ENCODE results near the gene OR52I2.

OR52I2 gene

DNA sequence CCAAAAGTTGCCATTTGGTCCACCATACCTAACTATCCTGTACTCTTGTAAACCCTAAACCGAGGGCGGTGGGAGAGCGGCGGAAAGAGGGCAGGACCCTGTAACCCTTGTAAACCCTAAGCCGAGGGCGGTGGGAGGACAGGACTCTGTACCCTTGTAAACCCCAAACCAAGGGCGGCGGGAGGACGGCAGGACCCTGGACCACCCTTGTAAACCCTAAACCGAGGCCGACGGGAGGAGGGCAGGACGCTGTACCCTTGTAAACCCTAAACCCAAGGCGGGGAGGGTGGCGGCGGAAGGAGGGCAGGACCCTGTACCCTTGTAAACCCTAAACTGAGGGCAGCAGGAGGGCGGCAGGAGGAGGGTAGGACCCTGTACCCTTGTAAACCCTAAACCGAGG is 12.5 kb upstream of the OR52I2 start:
- H3K4me1 ChIP-seq (ENCODE audit: control insufficient read depth, insufficient read depth, low read length): peaks cover 9% of the 10 kb centered on the region
- no peaks in the 10 kb centered on the region for H3K27me3 ChIP-seq (ENCODE audit: control insufficient read depth, insufficient read depth, low read length)
- no peaks in the 10 kb centered on the region for H3K9me3 ChIP-seq (ENCODE audit: control insufficient read depth, insufficient read depth, low read length)
- H3K9ac ChIP-seq (ENCODE audit: low read depth, low read length): no peak overlapping the region
- no peak overlapping the region for H3K4me3 ChIP-seq (ENCODE audit: low read depth, low read length)
- no peaks in the 10 kb centered on the region for H3K36me3 ChIP-seq (ENCODE audit: control insufficient read depth, insufficient read depth, low read length)
- H3K27ac ChIP-seq (ENCODE audit: low read depth, low read length): no peak overlapping the region

- no peak overlapping the region for H3K9ac ChIP-seq (ENCODE audit: low read depth, low read length)
- no peak overlapping the region for H3K4me3 ChIP-seq (ENCODE audit: low read depth, low read length)
- no peaks in the 10 kb centered on the region for H3K9me3 ChIP-seq (ENCODE audit: control insufficient read depth, insufficient read depth, low read length)
- no peak overlapping the region for H3K27ac ChIP-seq (ENCODE audit: low read depth, low read length)
- no peaks in the 10 kb centered on the region for H3K36me3 ChIP-seq (ENCODE audit: control insufficient read depth, insufficient read depth, low read length)
- H3K27me3 ChIP-seq (ENCODE audit: control insufficient read depth, insufficient read depth, low read length): no peaks in the 10 kb centered on the region
- peaks cover 3% of the 10 kb centered on the region for H3K4me1 ChIP-seq (ENCODE audit: control insufficient read depth, insufficient read depth, low read length)
These were observed 4.7 kb upstream of the OR52I2 start for GRCh38 chr11:4576880-4577279.

DNA sequence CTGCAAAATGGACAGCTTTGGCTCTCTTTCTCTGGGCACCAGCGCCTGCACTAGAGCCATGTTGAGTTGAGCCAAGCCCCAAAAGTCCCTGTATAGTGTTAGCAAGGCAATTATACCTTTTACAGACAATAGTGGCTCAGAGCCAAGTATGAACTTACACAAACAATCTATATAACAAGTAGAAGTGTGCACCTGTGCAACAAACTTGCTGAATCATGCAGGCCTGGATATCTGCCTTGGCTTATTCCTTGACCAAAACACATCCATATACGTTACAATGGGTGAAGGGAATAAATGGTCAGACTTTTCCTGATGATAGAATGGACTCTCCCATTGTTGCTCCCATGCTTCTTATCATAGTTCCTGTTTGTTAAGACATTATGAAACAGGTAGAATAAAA is 3.8 kb upstream of the OR52I2 start:
- no peak overlapping the region for H3K27ac ChIP-seq (ENCODE audit: low read depth, low read length)
- no peaks in the 10 kb centered on the region for H3K27me3 ChIP-seq (ENCODE audit: control insufficient read depth, insufficient read depth, low read length)

GRCh38 chr11:4578624-4579023 is 2.9 kb upstream of the OR52I2 start:
- Histone ChIP-seq H3K9ac (ENCODE audit: low read depth, low read length) (no peak overlapping the region), H3K4me1 (ENCODE audit: control insufficient read depth, insufficient read depth, low read length) (no peaks in the 10 kb centered on the region), H3K9me3 (ENCODE audit: control insufficient read depth, insufficient read depth, low read length) (no peaks in the 10 kb centered on the region), H3K27me3 (ENCODE audit: control insufficient read depth, insufficient read depth, low read length) (no peaks in the 10 kb centered on the region), H3K4me3 (ENCODE audit: low read depth, low read length) (no peak overlapping the region), H3K27ac (ENCODE audit: low read depth, low read length) (no peak overlapping the region), H3K36me3 (ENCODE audit: control insufficient read depth, insufficient read depth, low read length) (no peaks in the 10 kb centered on the region)

More for the DNA sequence above, 3.8 kb upstream of the OR52I2 start:
- no peak overlapping the region for H3K9ac ChIP-seq (ENCODE audit: low read depth, low read length)
- H3K4me1 ChIP-seq (ENCODE audit: control insufficient read depth, insufficient read depth, low read length): no peaks in the 10 kb centered on the region
- no peaks in the 10 kb centered on the region for H3K36me3 ChIP-seq (ENCODE audit: control insufficient read depth, insufficient read depth, low read length)
- no peak overlapping the region for H3K4me3 ChIP-seq (ENCODE audit: low read depth, low read length)
- H3K9me3 ChIP-seq (ENCODE audit: control insufficient read depth, insufficient read depth, low read length): no peaks in the 10 kb centered on the region

- Histone ChIP-seq H3K9me3 (ENCODE audit: control insufficient read depth, insufficient read depth, low read length) (no peaks in the 10 kb centered on the region), H3K9ac (ENCODE audit: low read depth, low read length) (no peak overlapping the region), H3K27me3 (ENCODE audit: control insufficient read depth, insufficient read depth, low read length) (no peaks in the 10 kb centered on the region), H3K4me3 (ENCODE audit: low read depth, low read length) (no peak overlapping the region), H3K4me1 (ENCODE audit: control insufficient read depth, insufficient read depth, low read length) (no peaks in the 10 kb centered on the region), H3K27ac (ENCODE audit: low read depth, low read length) (no peak overlapping the region), H3K36me3 (ENCODE audit: control insufficient read depth, insufficient read depth, low read length) (no peaks in the 10 kb centered on the region)
These were observed 1.4 kb upstream of the OR52I2 start for GRCh38 chr11:4580124-4580523.

GRCh38 chr11:4589017-4589416 is 7.5 kb downstream of the OR52I2 start:
- no peaks in the 10 kb centered on the region for H3K9me3 ChIP-seq (ENCODE audit: control insufficient read depth, insufficient read depth, low read length)
- no peaks in the 10 kb centered on the region for H3K36me3 ChIP-seq (ENCODE audit: control insufficient read depth, insufficient read depth, low read length)
- H3K4me1 ChIP-seq (ENCODE audit: control insufficient read depth, insufficient read depth, low read length): no peaks in the 10 kb centered on the region
- H3K4me3 ChIP-seq (ENCODE audit: low read depth, low read length): no peak overlapping the region
- no peaks in the 10 kb centered on the region for H3K27me3 ChIP-seq (ENCODE audit: control insufficient read depth, insufficient read depth, low read length)
- H3K9ac ChIP-seq (ENCODE audit: low read depth, low read length): no peak overlapping the region
- H3K27ac ChIP-seq (ENCODE audit: low read depth, low read length): no peak overlapping the region

GRCh38 chr11:4593739-4594138 is 12.2 kb downstream of the OR52I2 start, which contains the start of gene OR52I1:
Gene OR52I1, plus strand, starts transcription at chr11:4594039. Its CDS starts 0 bp downstream, at chr11:4594039.
- H3K9me3 ChIP-seq (ENCODE audit: control insufficient read depth, insufficient read depth, low read length): no peaks in the 10 kb centered on the region
- H3K9ac ChIP-seq (ENCODE audit: low read depth, low read length): no peak within 1 kb of the TSS
- H3K4me1 ChIP-seq (ENCODE audit: control insufficient read depth, insufficient read depth, low read length): no peaks in the 10 kb centered on the region
- H3K4me3 ChIP-seq (ENCODE audit: low read depth, low read length): no peak within 1 kb of the TSS
- no peaks in the 10 kb centered on the region for H3K27me3 ChIP-seq (ENCODE audit: control insufficient read depth, insufficient read depth, low read length)
- H3K36me3 ChIP-seq (ENCODE audit: control insufficient read depth, insufficient read depth, low read length): no peaks in the 10 kb centered on the region; the same call in 1 of the 2 replicates
- H3K27ac ChIP-seq (ENCODE audit: low read depth, low read length): no peak within 1 kb of the TSS

- Histone ChIP-seq H3K4me1 (ENCODE audit: control insufficient read depth, insufficient read depth, low read length) (peaks cover 4% of the 10 kb centered on the region; the same call in 1 of the 2 replicates), H3K4me3 (ENCODE audit: low read depth, low read length) (no peak overlapping the region), H3K27me3 (ENCODE audit: control insufficient read depth, insufficient read depth, low read length) (no peaks in the 10 kb centered on the region), H3K9me3 (ENCODE audit: control insufficient read depth, insufficient read depth, low read length) (0 out of 2 replicates have a peak, but pooled peaks cover 4% of the 10 kb centered on the region), H3K36me3 (ENCODE audit: control insufficient read depth, insufficient read depth, low read length) (peaks cover 19% of the 10 kb centered on the region), H3K9ac (ENCODE audit: low read depth, low read length) (no peak overlapping the region), H3K27ac (ENCODE audit: low read depth, low read length) (no peak overlapping the region)
These were observed 23.5 kb downstream of the OR52I2 start for GRCh38 chr11:4605057-4605456.

DNA sequence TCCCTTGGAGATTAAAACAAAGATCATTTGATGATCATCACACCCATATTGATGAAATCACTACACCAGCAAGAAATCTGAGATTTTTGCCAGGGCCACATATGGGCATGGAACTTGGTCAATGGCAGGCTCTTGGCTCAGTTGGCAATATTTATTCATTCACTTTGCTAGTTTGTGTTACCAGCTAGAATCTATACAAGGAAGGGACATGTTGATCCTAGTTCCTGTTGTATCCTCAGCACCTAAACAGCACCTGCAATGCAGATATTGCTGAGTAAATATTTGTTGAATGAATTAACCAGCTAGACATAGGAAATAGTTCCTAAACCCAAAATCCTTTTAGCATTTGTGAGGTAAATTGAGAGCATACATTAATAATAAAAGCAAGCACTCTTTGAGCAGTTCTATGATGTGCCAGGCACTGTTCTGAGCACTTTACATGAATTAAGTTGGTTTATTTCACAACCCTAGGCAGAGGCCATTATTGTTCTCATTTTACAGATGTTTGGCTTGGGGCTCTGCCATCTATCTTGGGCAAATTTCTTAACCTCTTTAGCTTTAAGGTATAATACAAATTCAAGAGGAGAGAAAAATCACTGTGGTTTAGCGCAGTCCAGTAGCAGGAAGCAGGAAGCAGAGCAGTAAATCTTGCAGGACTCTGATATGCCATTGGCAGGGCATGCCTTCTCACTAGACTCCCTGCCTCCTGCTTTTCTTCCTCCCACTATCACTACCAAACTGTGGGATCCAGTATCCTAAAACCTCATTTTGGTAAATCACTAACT is 24.9 kb downstream of the OR52I2 start:
- Histone ChIP-seq H3K4me1 (ENCODE audit: control insufficient read depth, insufficient read depth, low read length) (peaks cover 4% of the 10 kb centered on the region; the same call in 1 of the 2 replicates), H3K9me3 (ENCODE audit: control insufficient read depth, insufficient read depth, low read length) (0 out of 2 replicates have a peak, but pooled peaks cover 4% of the 10 kb centered on the region), H3K4me3 (ENCODE audit: low read depth, low read length) (no peak overlapping the region), H3K27ac (ENCODE audit: low read depth, low read length) (no peak overlapping the region), H3K36me3 (ENCODE audit: control insufficient read depth, insufficient read depth, low read length) (peaks cover 7% of the 10 kb centered on the region; the same call in 1 of the 2 replicates), H3K27me3 (ENCODE audit: control insufficient read depth, insufficient read depth, low read length) (no peaks in the 10 kb centered on the region), H3K9ac (ENCODE audit: low read depth, low read length) (no peak overlapping the region)

GRCh38 chr11:4607096-4607495 is 25.6 kb downstream of the OR52I2 start:
- 0 out of 2 replicates have a peak overlapping the region, but pooled peaks have one; percentile 27 for H3K9ac ChIP-seq (ENCODE audit: low read depth, low read length)
- H3K4me1 ChIP-seq (ENCODE audit: control insufficient read depth, insufficient read depth, low read length): peaks cover 4% of the 10 kb centered on the region; the same call in 1 of the 2 replicates
- no peaks in the 10 kb centered on the region; the same call in 1 of the 2 replicates for H3K36me3 ChIP-seq (ENCODE audit: control insufficient read depth, insufficient read depth, low read length)
- H3K27me3 ChIP-seq (ENCODE audit: control insufficient read depth, insufficient read depth, low read length): no peaks in the 10 kb centered on the region
- H3K4me3 ChIP-seq (ENCODE audit: low read depth, low read length): peak overlapping the region; percentile 78
- H3K27ac ChIP-seq (ENCODE audit: low read depth, low read length): no peak overlapping the region
- 0 out of 2 replicates have a peak, but pooled peaks cover 4% of the 10 kb centered on the region for H3K9me3 ChIP-seq (ENCODE audit: control insufficient read depth, insufficient read depth, low read length)

Measured in HUES48 (cell line).